ENCODE measurements around the gene FLRT1. TPM values are rescaled to one million over a fixed set of nuclear protein-coding genes. Genes with fewer than 3 reads are reported as not detected.

The FLRT1 gene
- total and polyA plus RNA-seq, 2 of the 13 experiments (the other 11 are each of a cell fraction or from before 2014, with no cell fraction given): 0.02 to 0.08 TPM

DNA sequence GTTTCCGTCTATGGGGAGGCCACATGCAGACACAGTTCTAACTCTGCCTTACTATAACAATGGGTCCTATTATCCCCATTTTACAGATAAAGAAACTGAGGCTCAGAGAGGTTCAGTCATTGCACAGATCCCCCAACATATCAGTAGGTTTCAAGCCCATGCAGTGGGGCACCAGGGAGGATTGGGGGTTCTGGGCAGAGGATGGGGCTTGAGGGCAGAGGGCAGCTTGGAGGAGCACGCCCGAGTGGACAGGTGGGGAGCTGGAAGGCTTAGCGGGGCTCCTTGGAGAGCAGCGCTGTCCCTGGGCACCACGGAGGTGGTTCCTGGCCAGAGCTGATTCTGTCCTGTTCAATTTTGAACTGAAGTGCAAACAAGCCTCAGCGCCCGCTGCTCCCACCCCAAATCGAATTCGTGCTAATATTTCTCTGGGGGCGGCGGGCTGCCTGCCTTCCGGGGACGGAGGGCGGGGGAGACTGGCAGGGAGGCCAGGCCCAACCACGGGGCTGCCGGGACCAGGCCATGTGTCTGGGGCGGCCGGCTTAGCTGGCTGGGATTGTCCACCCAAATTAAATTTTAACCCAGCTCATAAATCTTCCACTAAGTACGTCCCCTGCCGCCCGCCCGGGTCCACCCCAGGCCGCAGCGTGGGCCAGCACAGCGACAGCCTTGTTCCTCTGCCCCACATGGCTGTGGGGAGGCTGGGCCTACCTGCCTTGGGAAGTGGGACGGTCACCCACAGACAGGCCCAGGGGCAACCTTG lies 49.4 kb downstream of the FLRT1 start (continued):
- TF ChIP-seq ZMYM2 (CRISPR knock-in tag; IDR thresholded peaks at IDR 0.05): no peak
- TF ChIP-seq REPIN1 (CRISPR knock-in tag; IDR thresholded peaks at IDR 0.05; ENCODE audit: borderline replicate concordance, low read depth): peak; percentile 46; the same call in 1 of the 2 replicates
- TF ChIP-seq HHEX (CRISPR knock-in tag; IDR thresholded peaks at IDR 0.05): no peak
- TF ChIP-seq, protein P1, sequence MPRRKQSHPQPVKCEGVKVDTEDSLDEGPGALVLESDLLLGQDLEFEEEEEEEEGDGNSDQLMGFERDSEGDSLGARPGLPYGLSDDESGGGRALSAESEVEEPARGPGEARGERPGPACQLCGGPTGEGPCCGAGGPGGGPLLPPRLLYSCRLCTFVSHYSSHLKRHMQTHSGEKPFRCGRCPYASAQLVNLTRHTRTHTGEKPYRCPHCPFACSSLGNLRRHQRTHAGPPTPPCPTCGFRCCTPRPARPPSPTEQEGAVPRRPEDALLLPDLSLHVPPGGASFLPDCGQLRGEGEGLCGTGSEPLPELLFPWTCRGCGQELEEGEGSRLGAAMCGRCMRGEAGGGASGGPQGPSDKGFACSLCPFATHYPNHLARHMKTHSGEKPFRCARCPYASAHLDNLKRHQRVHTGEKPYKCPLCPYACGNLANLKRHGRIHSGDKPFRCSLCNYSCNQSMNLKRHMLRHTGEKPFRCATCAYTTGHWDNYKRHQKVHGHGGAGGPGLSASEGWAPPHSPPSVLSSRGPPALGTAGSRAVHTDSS (CRISPR knock-in tag; conservative IDR thresholded peaks at IDR 0.05): no peak
- TF ChIP-seq ZNF816 (CRISPR knock-in tag; IDR thresholded peaks at IDR 0.05; ENCODE audit: borderline replicate concordance): no peak
- TF ChIP-seq TAF15 (IDR thresholded peaks at IDR 0.05; ENCODE audit: low read depth, low read length, poor library complexity, severe bottlenecking): peak; percentile 50
- peak; percentile 7; the same call in 1 of the 2 replicates for TF ChIP-seq HDAC1 (CRISPR knock-in tag; IDR thresholded peaks at IDR 0.05)
- TF ChIP-seq SMAD3 (CRISPR knock-in tag; IDR thresholded peaks at IDR 0.05): peak; percentile 20; the same call in 1 of the 2 replicates
- TF ChIP-seq, protein P2, sequence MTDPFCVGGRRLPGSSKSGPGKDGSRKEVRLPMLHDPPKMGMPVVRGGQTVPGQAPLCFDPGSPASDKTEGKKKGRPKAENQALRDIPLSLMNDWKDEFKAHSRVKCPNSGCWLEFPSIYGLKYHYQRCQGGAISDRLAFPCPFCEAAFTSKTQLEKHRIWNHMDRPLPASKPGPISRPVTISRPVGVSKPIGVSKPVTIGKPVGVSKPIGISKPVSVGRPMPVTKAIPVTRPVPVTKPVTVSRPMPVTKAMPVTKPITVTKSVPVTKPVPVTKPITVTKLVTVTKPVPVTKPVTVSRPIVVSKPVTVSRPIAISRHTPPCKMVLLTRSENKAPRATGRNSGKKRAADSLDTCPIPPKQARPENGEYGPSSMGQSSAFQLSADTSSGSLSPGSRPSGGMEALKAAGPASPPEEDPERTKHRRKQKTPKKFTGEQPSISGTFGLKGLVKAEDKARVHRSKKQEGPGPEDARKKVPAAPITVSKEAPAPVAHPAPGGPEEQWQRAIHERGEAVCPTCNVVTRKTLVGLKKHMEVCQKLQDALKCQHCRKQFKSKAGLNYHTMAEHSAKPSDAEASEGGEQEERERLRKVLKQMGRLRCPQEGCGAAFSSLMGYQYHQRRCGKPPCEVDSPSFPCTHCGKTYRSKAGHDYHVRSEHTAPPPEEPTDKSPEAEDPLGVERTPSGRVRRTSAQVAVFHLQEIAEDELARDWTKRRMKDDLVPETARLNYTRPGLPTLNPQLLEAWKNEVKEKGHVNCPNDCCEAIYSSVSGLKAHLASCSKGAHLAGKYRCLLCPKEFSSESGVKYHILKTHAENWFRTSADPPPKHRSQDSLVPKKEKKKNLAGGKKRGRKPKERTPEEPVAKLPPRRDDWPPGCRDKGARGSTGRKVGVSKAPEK (CRISPR knock-in tag; IDR thresholded peaks at IDR 0.05; ENCODE audit: borderline replicate concordance): no peak
- TF ChIP-seq ZNF563 (CRISPR knock-in tag; IDR thresholded peaks at IDR 0.05): no peak
- no peak for TF ChIP-seq PAWR (CRISPR knock-in tag; IDR thresholded peaks at IDR 0.05; ENCODE audit: borderline replicate concordance)
- TF ChIP-seq DNMT1 (CRISPR knock-in tag; IDR thresholded peaks at IDR 0.05): peak; percentile 24; the same call in 1 of the 2 replicates
- TF ChIP-seq HNF4A (CRISPR knock-in tag; IDR thresholded peaks at IDR 0.05): no peak
- TF ChIP-seq, protein P3, sequence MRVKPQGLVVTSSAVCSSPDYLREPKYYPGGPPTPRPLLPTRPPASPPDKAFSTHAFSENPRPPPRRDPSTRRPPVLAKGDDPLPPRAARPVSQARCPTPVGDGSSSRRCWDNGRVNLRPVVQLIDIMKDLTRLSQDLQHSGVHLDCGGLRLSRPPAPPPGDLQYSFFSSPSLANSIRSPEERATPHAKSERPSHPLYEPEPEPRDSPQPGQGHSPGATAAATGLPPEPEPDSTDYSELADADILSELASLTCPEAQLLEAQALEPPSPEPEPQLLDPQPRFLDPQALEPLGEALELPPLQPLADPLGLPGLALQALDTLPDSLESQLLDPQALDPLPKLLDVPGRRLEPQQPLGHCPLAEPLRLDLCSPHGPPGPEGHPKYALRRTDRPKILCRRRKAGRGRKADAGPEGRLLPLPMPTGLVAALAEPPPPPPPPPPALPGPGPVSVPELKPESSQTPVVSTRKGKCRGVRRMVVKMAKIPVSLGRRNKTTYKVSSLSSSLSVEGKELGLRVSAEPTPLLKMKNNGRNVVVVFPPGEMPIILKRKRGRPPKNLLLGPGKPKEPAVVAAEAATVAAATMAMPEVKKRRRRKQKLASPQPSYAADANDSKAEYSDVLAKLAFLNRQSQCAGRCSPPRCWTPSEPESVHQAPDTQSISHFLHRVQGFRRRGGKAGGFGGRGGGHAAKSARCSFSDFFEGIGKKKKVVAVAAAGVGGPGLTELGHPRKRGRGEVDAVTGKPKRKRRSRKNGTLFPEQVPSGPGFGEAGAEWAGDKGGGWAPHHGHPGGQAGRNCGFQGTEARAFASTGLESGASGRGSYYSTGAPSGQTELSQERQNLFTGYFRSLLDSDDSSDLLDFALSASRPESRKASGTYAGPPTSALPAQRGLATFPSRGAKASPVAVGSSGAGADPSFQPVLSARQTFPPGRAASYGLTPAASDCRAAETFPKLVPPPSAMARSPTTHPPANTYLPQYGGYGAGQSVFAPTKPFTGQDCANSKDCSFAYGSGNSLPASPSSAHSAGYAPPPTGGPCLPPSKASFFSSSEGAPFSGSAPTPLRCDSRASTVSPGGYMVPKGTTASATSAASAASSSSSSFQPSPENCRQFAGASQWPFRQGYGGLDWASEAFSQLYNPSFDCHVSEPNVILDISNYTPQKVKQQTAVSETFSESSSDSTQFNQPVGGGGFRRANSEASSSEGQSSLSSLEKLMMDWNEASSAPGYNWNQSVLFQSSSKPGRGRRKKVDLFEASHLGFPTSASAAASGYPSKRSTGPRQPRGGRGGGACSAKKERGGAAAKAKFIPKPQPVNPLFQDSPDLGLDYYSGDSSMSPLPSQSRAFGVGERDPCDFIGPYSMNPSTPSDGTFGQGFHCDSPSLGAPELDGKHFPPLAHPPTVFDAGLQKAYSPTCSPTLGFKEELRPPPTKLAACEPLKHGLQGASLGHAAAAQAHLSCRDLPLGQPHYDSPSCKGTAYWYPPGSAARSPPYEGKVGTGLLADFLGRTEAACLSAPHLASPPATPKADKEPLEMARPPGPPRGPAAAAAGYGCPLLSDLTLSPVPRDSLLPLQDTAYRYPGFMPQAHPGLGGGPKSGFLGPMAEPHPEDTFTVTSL (CRISPR knock-in tag; IDR thresholded peaks at IDR 0.05; ENCODE audit: borderline replicate concordance): no peak
- TF ChIP-seq PAX8 (CRISPR knock-in tag; IDR thresholded peaks at IDR 0.05; ENCODE audit: borderline replicate concordance): no peak
- TF ChIP-seq FOXC1 (CRISPR knock-in tag; IDR thresholded peaks at IDR 0.05; ENCODE audit: borderline replicate concordance): no peak
- TF ChIP-seq, protein P4, sequence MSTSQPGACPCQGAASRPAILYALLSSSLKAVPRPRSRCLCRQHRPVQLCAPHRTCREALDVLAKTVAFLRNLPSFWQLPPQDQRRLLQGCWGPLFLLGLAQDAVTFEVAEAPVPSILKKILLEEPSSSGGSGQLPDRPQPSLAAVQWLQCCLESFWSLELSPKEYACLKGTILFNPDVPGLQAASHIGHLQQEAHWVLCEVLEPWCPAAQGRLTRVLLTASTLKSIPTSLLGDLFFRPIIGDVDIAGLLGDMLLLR (CRISPR knock-in tag; IDR thresholded peaks at IDR 0.05): no peak
- no peak for TF ChIP-seq NCOR1 (IDR thresholded peaks at IDR 0.05; ENCODE audit: borderline replicate concordance, low read length)
